Measurements from ENCODE around the gene C19orf25.

C19orf25 gene

GRCh38 chr19:1433119-1434039 lies 45.6 kb downstream of the C19orf25 start:
- DNase-seq (ENCODE audit: low read depth in 2 of 2), result no peak

- DNase-seq (ENCODE audit: low read depth in 2 of 2), result no peak
Measured at GRCh38 chr19:1432507-1432887, 46.5 kb downstream of the C19orf25 start.

- DNase-seq (ENCODE audit: low read depth in 2 of 2), result no peak
Measured at GRCh38 chr19:1431759-1432506, 47.1 kb downstream of the C19orf25 start.

GRCh38 chr19:1430246-1430645 lies 48.8 kb downstream of the C19orf25 start:
- DNase-seq (ENCODE audit: low read depth in 2 of 2), result no peak

GRCh38 chr19:1429750-1430149 lies 49.3 kb downstream of the C19orf25 start:
- no peak for DNase-seq (ENCODE audit: low read depth in 2 of 2)

- DNase-seq (ENCODE audit: low read depth in 2 of 2), result no peak
Measured at GRCh38 chr19:1428738-1429391, 50.1 kb downstream of the C19orf25 start.

GRCh38 chr19:1427221-1427920 lies 51.6 kb downstream of the C19orf25 start:
- no peak for DNase-seq (ENCODE audit: low read depth in 2 of 2)

- DNase-seq (ENCODE audit: low read depth in 2 of 2), result no peak
Measured at GRCh38 chr19:1426736-1427135, 52.3 kb downstream of the C19orf25 start.

GRCh38 chr19:1425902-1426301 lies 53.1 kb downstream of the C19orf25 start:
- no peak for DNase-seq (ENCODE audit: low read depth in 2 of 2)

GRCh38 chr19:1425102-1425837 lies 53.7 kb downstream of the C19orf25 start:
- no peak for DNase-seq (ENCODE audit: low read depth in 2 of 2)

GRCh38 chr19:1424192-1424955 lies 54.6 kb downstream of the C19orf25 start:
- DNase-seq (ENCODE audit: low read depth in 2 of 2), result no peak

- no peak for DNase-seq (ENCODE audit: low read depth in 2 of 2)
Measured at GRCh38 chr19:1423436-1424191, 55.4 kb downstream of the C19orf25 start.
